T-helper 1 cell treated with Interleukin-12 subunit alpha and Interleukin-12 subunit beta and Interleukin-4 antibody, amounts not matched to agents 30 μg/mL and 1 μg/mL, for 36 hours (primary cell): ENCODE measurements around the gene TSFM.
A peak's percentile ranks its signal among the peaks of the same experiment; 100 is the strongest.

Source experiments
- H3K27ac Mint-ChIP-seq: one replicate; pipeline ENCODE4 v1.8.0; 2021; ENCODE audit warnings: mild to moderate bottlenecking, mixed read lengths
- H3K27me3 Mint-ChIP-seq: one replicate; pipeline ENCODE4 v1.8.0; 2021; ENCODE audit warnings: low read depth, mixed read lengths
- H3K36me3 Mint-ChIP-seq: one replicate; pipeline ENCODE4 v1.8.0; 2021; ENCODE audit warnings: low read depth, mixed read lengths
- H3K4me1 Mint-ChIP-seq: one replicate; pipeline ENCODE4 v1.8.0; 2021; ENCODE audit warnings: low read depth, mixed read lengths
- H3K4me3 Mint-ChIP-seq: one replicate; pipeline ENCODE4 v1.8.0; 2021; ENCODE audit warnings: mild to moderate bottlenecking, moderate library complexity, mixed read lengths
- H3K9me3 Mint-ChIP-seq: one replicate; pipeline ENCODE4 v1.8.0; 2021; ENCODE audit warnings: mixed read lengths

The TSFM gene

GRCh38 chr12:57775563-57776246 is 6.9 kb upstream of the TSFM start:
- H3K36me3 Mint-ChIP-seq = peaks cover 5% of the 10 kb centered on the region
- H3K9me3 Mint-ChIP-seq = no peaks in the 10 kb centered on the region
- H3K27me3 Mint-ChIP-seq = no peaks in the 10 kb centered on the region
- H3K4me3 Mint-ChIP-seq = no peak overlapping the region
- H3K4me1 Mint-ChIP-seq = peaks cover 30% of the 10 kb centered on the region
- no peak overlapping the region for H3K27ac Mint-ChIP-seq

- Mint-ChIP-seq H3K9me3 (no peaks in the 10 kb centered on the region), H3K4me1 (peaks cover 28% of the 10 kb centered on the region), H3K27ac (no peak overlapping the region), H3K4me3 (no peak overlapping the region), H3K27me3 (no peaks in the 10 kb centered on the region), H3K36me3 (peaks cover 5% of the 10 kb centered on the region)
These were observed 6.4 kb upstream of the TSFM start for GRCh38 chr12:57776247-57776587.

- no peaks in the 10 kb centered on the region for H3K27me3 Mint-ChIP-seq
- H3K4me1 Mint-ChIP-seq = peaks cover 32% of the 10 kb centered on the region
- no peaks in the 10 kb centered on the region for H3K9me3 Mint-ChIP-seq
- peaks cover 5% of the 10 kb centered on the region for H3K36me3 Mint-ChIP-seq
- H3K27ac Mint-ChIP-seq = no peak overlapping the region
- no peak overlapping the region for H3K4me3 Mint-ChIP-seq
These were observed 5.2 kb upstream of the TSFM start for GRCh38 chr12:57777367-57777766.

GRCh38 chr12:57777911-57778310 is 4.7 kb upstream of the TSFM start:
- H3K27me3 Mint-ChIP-seq = no peaks in the 10 kb centered on the region
- H3K4me1 Mint-ChIP-seq = peaks cover 35% of the 10 kb centered on the region
- H3K27ac Mint-ChIP-seq = no peak overlapping the region
- peaks cover 8% of the 10 kb centered on the region for H3K36me3 Mint-ChIP-seq
- no peaks in the 10 kb centered on the region for H3K9me3 Mint-ChIP-seq
- H3K4me3 Mint-ChIP-seq = no peak overlapping the region

GRCh38 chr12:57779736-57780135 is 2.9 kb upstream of the TSFM start:
- Mint-ChIP-seq H3K36me3 (peaks cover 11% of the 10 kb centered on the region), H3K27me3 (no peaks in the 10 kb centered on the region), H3K27ac (peak overlapping the region; percentile 26), H3K4me3 (no peak overlapping the region), H3K9me3 (no peaks in the 10 kb centered on the region), H3K4me1 (peaks cover 34% of the 10 kb centered on the region)

- H3K9me3 Mint-ChIP-seq = no peaks in the 10 kb centered on the region
- peaks cover 34% of the 10 kb centered on the region for H3K4me1 Mint-ChIP-seq
- no peak overlapping the region for H3K4me3 Mint-ChIP-seq
- peaks cover 11% of the 10 kb centered on the region for H3K36me3 Mint-ChIP-seq
- H3K27me3 Mint-ChIP-seq = no peaks in the 10 kb centered on the region
- H3K27ac Mint-ChIP-seq = peak overlapping the region; percentile 35
These were observed 2.2 kb upstream of the TSFM start for GRCh38 chr12:57780284-57780897.

GRCh38 chr12:57781244-57781643 is 1.3 kb upstream of the TSFM start:
- Mint-ChIP-seq H3K27ac (peak overlapping the region; percentile 97), H3K36me3 (peaks cover 10% of the 10 kb centered on the region), H3K4me1 (peaks cover 36% of the 10 kb centered on the region), H3K27me3 (no peaks in the 10 kb centered on the region), H3K9me3 (no peaks in the 10 kb centered on the region), H3K4me3 (no peak overlapping the region)

GRCh38 chr12:57781801-57782200 is 786 bp upstream of the TSFM start:
- Mint-ChIP-seq H3K36me3 (peaks cover 14% of the 10 kb centered on the region), H3K27ac (peak overlapping the region; percentile 97), H3K9me3 (no peaks in the 10 kb centered on the region), H3K27me3 (no peaks in the 10 kb centered on the region), H3K4me3 (peak overlapping the region; percentile 3), H3K4me1 (peaks cover 36% of the 10 kb centered on the region)

GRCh38 chr12:57782243-57782607 is 362 bp upstream of the TSFM start:
- Mint-ChIP-seq H3K9me3 (no peaks in the 10 kb centered on the region), H3K4me3 (peak overlapping the region; percentile 99), H3K27me3 (no peaks in the 10 kb centered on the region), H3K36me3 (peaks cover 16% of the 10 kb centered on the region), H3K27ac (peak overlapping the region; percentile 97), H3K4me1 (peaks cover 37% of the 10 kb centered on the region)

GRCh38 chr12:57783466-57783801 is 847 bp downstream of the TSFM start:
- Mint-ChIP-seq H3K27ac (peak overlapping the region; percentile 97), H3K4me1 (peaks cover 38% of the 10 kb centered on the region), H3K4me3 (peak overlapping the region; percentile 99), H3K27me3 (no peaks in the 10 kb centered on the region), H3K9me3 (no peaks in the 10 kb centered on the region), H3K36me3 (peaks cover 22% of the 10 kb centered on the region)

- no peaks in the 10 kb centered on the region for H3K9me3 Mint-ChIP-seq
- H3K4me3 Mint-ChIP-seq = peak overlapping the region; percentile 76
- no peaks in the 10 kb centered on the region for H3K27me3 Mint-ChIP-seq
- peak overlapping the region; percentile 46 for H3K27ac Mint-ChIP-seq
- peaks cover 25% of the 10 kb centered on the region for H3K36me3 Mint-ChIP-seq
- H3K4me1 Mint-ChIP-seq = peaks cover 35% of the 10 kb centered on the region
These were observed 1.3 kb downstream of the TSFM start for GRCh38 chr12:57783861-57784260.

- Mint-ChIP-seq H3K36me3 (peaks cover 25% of the 10 kb centered on the region), H3K27ac (no peak overlapping the region), H3K27me3 (no peaks in the 10 kb centered on the region), H3K9me3 (no peaks in the 10 kb centered on the region), H3K4me1 (peaks cover 2% of the 10 kb centered on the region), H3K4me3 (no peak overlapping the region)
These were observed 11.3 kb downstream of the TSFM start for GRCh38 chr12:57793920-57794319.

GRCh38 chr12:57795354-57795753 is 12.8 kb downstream of the TSFM start:
- peaks cover 30% of the 10 kb centered on the region for H3K36me3 Mint-ChIP-seq
- H3K27ac Mint-ChIP-seq = no peak overlapping the region

GRCh38 chr12:57796996-57797395 is 14.4 kb downstream of the TSFM start:
- H3K27ac Mint-ChIP-seq = no peak overlapping the region
- H3K36me3 Mint-ChIP-seq = peaks cover 35% of the 10 kb centered on the region

More at GRCh38 chr12:57795354-57795753, 12.8 kb downstream of the TSFM start:
- Mint-ChIP-seq H3K27me3 (no peaks in the 10 kb centered on the region), H3K9me3 (no peaks in the 10 kb centered on the region), H3K4me1 (peaks cover 2% of the 10 kb centered on the region), H3K4me3 (no peak overlapping the region)

GRCh38 chr12:57797933-57798332 is 15.3 kb downstream of the TSFM start:
- no peaks in the 10 kb centered on the region for H3K9me3 Mint-ChIP-seq
- no peak overlapping the region for H3K27ac Mint-ChIP-seq
- H3K4me1 Mint-ChIP-seq = peaks cover under 1% of the 10 kb centered on the region
- H3K4me3 Mint-ChIP-seq = no peak overlapping the region
- no peaks in the 10 kb centered on the region for H3K27me3 Mint-ChIP-seq
- peaks cover 32% of the 10 kb centered on the region for H3K36me3 Mint-ChIP-seq

More at GRCh38 chr12:57796996-57797395, 14.4 kb downstream of the TSFM start:
- no peaks in the 10 kb centered on the region for H3K9me3 Mint-ChIP-seq
- H3K4me1 Mint-ChIP-seq = peaks cover 2% of the 10 kb centered on the region
- H3K4me3 Mint-ChIP-seq = no peak overlapping the region
- H3K27me3 Mint-ChIP-seq = no peaks in the 10 kb centered on the region
